ENCODE measurements around the gene CDH13. TPM values are rescaled to one million over a fixed set of nuclear protein-coding genes. Genes with fewer than 3 reads are reported as not detected.
A peak's percentile ranks its signal among the peaks of the same experiment; 100 is the strongest.

CDH13 gene
- total and polyA plus RNA-seq, 2 experiments from 2014 or later, result 1.6 to 4.4 TPM

DNA sequence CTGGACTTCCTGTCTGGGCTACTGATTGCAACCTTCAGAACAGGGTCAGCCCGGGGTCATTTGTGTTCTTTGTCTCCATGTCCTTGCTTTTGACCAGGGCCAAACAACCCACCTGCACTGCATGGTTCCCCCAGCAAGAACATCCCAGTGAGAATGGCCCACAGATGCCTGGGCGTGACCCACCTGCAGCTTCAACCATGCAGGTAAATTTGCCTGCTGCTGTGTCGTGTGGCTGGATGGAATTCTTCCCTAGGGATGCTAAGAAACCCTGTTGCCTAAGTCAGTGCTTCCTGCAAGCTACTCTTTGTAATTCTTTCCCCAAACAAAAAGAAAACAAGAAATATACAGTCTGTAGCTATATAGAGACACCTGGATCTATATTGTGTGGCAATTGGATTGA, 12.5 kb downstream of the CDH13 start (continued):
- TF ChIP-seq, protein P1, sequence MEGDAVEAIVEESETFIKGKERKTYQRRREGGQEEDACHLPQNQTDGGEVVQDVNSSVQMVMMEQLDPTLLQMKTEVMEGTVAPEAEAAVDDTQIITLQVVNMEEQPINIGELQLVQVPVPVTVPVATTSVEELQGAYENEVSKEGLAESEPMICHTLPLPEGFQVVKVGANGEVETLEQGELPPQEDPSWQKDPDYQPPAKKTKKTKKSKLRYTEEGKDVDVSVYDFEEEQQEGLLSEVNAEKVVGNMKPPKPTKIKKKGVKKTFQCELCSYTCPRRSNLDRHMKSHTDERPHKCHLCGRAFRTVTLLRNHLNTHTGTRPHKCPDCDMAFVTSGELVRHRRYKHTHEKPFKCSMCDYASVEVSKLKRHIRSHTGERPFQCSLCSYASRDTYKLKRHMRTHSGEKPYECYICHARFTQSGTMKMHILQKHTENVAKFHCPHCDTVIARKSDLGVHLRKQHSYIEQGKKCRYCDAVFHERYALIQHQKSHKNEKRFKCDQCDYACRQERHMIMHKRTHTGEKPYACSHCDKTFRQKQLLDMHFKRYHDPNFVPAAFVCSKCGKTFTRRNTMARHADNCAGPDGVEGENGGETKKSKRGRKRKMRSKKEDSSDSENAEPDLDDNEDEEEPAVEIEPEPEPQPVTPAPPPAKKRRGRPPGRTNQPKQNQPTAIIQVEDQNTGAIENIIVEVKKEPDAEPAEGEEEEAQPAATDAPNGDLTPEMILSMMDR (conservative IDR thresholded peaks at IDR 0.05; ENCODE audit: low read depth in 2 of 2), result no peak
- no peak for TF ChIP-seq POLR2AphosphoS5 (IDR thresholded peaks at IDR 0.05; ENCODE audit: low read depth)
- TF ChIP-seq STAT1 (IDR thresholded peaks at IDR 0.05; ENCODE audit: unreplicated experiment), result no peak

DNA sequence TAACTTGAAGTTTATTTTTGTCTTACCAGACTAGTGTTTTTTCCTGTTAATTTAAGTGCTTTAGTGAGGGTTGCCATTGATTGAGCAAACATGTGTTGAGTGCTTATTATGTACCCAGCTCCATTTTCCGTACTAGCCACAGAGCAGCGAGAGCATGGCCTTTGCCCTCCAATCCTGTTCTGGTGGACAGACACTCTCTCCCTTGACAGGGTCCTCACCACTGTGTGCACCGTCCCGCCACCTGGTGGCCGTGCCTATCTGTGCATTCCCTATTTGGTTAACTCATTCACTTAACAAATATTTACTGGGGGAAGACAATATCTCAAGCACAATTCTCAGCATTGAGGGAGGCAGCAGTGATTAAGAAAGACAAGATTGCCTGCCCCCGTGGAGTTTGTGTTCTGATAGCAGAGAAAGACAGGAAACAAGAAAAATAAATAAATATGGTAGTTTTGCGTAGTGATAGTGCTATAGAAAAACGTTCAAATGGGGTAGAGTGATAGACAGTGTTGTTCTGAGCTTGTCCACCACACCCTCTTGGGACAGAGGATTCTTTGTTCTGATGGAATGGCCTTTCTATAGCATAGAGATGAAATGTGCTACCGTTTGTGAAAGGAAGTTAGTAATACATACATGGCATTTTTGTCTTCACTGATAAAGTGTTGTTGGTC, 13.0 kb downstream of the CDH13 start:
- H3K4me1 ChIP-seq (ENCODE audit: insufficient read depth), result peaks cover 21% of the 10 kb centered on the region
- no peaks in the 10 kb centered on the region for H3F3A ChIP-seq (replicated peaks; ENCODE audit: low read depth)
- Mint-ChIP-seq H3K27ac (no peak overlapping the region), H3K9me3 (no peaks in the 10 kb centered on the region), H3K4me3 (no peak overlapping the region), H3K27me3 (ENCODE audit: insufficient read depth, low read depth, poor library complexity) (no peaks in the 10 kb centered on the region), H3K36me3 (ENCODE audit: low read depth) (no peaks in the 10 kb centered on the region), H3K4me1 (peaks cover 26% of the 10 kb centered on the region; the same call in 2 of the 3 replicates)
- H2AFZ ChIP-seq, result no peak overlapping the region
- no peak overlapping the region for H3K4me2 ChIP-seq
- no peaks in the 10 kb centered on the region for H4K20me1 ChIP-seq (replicated peaks; ENCODE audit: insufficient read depth)
- DNase-seq (ENCODE audit: low spot score) (peak; percentile 78), ATAC-seq (peak; percentile 82)
- H3K27ac ChIP-seq (ENCODE audit: low read depth), result no peak overlapping the region
- H3K9me2 ChIP-seq (ENCODE audit: insufficient read depth), result no peaks in the 10 kb centered on the region; the same call in 1 of the 2 replicates
- H3K4me3 ChIP-seq, result no peak overlapping the region
- no peaks in the 10 kb centered on the region for H3K36me3 ChIP-seq (ENCODE audit: insufficient read depth)
- H3K79me2 ChIP-seq (replicated peaks; ENCODE audit: insufficient read depth), result no peaks in the 10 kb centered on the region
- H3K27me3 ChIP-seq (ENCODE audit: insufficient read depth), result no peaks in the 10 kb centered on the region
- TF ChIP-seq NANOG (IDR thresholded peaks at IDR 0.05; ENCODE audit: borderline replicate concordance), result no peak
- TF ChIP-seq, protein P2, sequence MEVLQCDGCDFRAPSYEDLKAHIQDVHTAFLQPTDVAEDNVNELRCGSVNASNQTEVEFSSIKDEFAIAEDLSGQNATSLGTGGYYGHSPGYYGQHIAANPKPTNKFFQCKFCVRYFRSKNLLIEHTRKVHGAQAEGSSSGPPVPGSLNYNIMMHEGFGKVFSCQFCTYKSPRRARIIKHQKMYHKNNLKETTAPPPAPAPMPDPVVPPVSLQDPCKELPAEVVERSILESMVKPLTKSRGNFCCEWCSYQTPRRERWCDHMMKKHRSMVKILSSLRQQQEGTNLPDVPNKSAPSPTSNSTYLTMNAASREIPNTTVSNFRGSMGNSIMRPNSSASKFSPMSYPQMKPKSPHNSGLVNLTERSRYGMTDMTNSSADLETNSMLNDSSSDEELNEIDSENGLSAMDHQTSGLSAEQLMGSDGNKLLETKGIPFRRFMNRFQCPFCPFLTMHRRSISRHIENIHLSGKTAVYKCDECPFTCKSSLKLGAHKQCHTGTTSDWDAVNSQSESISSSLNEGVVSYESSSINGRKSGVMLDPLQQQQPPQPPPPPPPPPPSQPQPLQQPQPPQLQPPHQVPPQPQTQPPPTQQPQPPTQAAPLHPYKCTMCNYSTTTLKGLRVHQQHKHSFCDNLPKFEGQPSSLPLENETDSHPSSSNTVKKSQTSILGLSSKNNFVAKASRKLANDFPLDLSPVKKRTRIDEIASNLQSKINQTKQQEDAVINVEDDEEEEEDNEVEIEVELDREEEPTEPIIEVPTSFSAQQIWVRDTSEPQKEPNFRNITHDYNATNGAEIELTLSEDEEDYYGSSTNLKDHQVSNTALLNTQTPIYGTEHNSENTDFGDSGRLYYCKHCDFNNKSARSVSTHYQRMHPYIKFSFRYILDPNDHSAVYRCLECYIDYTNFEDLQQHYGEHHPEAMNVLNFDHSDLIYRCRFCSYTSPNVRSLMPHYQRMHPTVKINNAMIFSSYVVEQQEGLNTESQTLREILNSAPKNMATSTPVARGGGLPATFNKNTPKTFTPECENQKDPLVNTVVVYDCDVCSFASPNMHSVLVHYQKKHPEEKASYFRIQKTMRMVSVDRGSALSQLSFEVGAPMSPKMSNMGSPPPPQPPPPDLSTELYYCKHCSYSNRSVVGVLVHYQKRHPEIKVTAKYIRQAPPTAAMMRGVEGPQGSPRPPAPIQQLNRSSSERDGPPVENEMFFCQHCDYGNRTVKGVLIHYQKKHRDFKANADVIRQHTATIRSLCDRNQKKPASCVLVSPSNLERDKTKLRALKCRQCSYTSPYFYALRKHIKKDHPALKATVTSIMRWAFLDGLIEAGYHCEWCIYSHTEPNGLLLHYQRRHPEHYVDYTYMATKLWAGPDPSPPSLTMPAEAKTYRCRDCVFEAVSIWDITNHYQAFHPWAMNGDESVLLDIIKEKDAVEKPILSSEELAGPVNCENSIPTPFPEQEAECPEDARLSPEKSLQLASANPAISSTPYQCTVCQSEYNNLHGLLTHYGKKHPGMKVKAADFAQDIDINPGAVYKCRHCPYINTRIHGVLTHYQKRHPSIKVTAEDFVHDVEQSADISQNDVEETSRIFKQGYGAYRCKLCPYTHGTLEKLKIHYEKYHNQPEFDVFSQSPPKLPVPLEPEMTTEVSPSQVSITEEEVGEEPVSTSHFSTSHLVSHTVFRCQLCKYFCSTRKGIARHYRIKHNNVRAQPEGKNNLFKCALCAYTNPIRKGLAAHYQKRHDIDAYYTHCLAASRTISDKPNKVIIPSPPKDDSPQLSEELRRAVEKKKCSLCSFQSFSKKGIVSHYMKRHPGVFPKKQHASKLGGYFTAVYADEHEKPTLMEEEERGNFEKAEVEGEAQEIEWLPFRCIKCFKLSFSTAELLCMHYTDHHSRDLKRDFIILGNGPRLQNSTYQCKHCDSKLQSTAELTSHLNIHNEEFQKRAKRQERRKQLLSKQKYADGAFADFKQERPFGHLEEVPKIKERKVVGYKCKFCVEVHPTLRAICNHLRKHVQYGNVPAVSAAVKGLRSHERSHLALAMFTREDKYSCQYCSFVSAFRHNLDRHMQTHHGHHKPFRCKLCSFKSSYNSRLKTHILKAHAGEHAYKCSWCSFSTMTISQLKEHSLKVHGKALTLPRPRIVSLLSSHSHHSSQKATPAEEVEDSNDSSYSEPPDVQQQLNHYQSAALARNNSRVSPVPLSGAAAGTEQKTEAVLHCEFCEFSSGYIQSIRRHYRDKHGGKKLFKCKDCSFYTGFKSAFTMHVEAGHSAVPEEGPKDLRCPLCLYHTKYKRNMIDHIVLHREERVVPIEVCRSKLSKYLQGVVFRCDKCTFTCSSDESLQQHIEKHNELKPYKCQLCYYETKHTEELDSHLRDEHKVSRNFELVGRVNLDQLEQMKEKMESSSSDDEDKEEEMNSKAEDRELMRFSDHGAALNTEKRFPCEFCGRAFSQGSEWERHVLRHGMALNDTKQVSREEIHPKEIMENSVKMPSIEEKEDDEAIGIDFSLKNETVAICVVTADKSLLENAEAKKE (CRISPR knock-in tag; IDR thresholded peaks at IDR 0.05), result no peak
- TF ChIP-seq, protein P1 (conservative IDR thresholded peaks at IDR 0.05; ENCODE audit: low read depth in 2 of 2), result peak; percentile 92 to 95

All from GM23338 (cell line).